Glutamatergic neuron (in vitro differentiated cells): ENCODE data around the gene SDHD. TPM values are rescaled to one million over a fixed set of nuclear protein-coding genes. Genes with fewer than 3 reads are reported as not detected.

ENCODE experiments used
- DNase-seq: peaks from one replicate; pipeline ENCODE4 v3.0.0; 2022
- H3K27ac Mint-ChIP-seq: one replicate; pipeline ENCODE4 v1.8.0; 2020; ENCODE audit warnings: mild to moderate bottlenecking, mixed read lengths, inconsistent platforms; ENCODE audit not compliant: unreplicated experiment
- H3K27me3 Mint-ChIP-seq: one replicate; pipeline ENCODE4 v1.8.0; 2020; ENCODE audit warnings: mild to moderate bottlenecking, moderate library complexity, mixed read lengths, inconsistent platforms; ENCODE audit not compliant: unreplicated experiment
- H3K36me3 Mint-ChIP-seq: one replicate; pipeline ENCODE4 v1.8.0; 2020; ENCODE audit warnings: mild to moderate bottlenecking, mixed read lengths, inconsistent platforms; ENCODE audit not compliant: unreplicated experiment
- H3K4me1 Mint-ChIP-seq: one replicate; pipeline ENCODE4 v1.8.0; 2020; ENCODE audit warnings: mild to moderate bottlenecking, low read depth, mixed read lengths, inconsistent platforms; ENCODE audit not compliant: unreplicated experiment
- H3K4me3 Mint-ChIP-seq: one replicate; pipeline ENCODE4 v1.8.0; 2020; ENCODE audit warnings: mild to moderate bottlenecking, mixed read lengths, inconsistent platforms; ENCODE audit not compliant: unreplicated experiment
- H3K9me3 Mint-ChIP-seq: one replicate; pipeline ENCODE4 v1.8.0; 2020; ENCODE audit warnings: mild to moderate bottlenecking, moderate library complexity, mixed read lengths, inconsistent platforms; ENCODE audit not compliant: unreplicated experiment
- total RNA-seq: library from RNA; stranded (reverse); fragmentation: NEBNext Ultra II Directional; extraction: Animal tissue kit (Norgen Biotek cat#: 25700); gene quantifications from one replicate; pipeline ENCODE4 v1.2.1, GENCODE V29; 2021; ENCODE audit not compliant: unreplicated experiment
- TF ChIP-seq, protein P1 (sequence below): fragments of 200-600 bp; sonication (generic); IDR thresholded peaks from one replicate; pipeline ENCODE4 v1.5.0; 2021; ENCODE audit not compliant: partially characterized antibody, unreplicated experiment

Gene SDHD
- total RNA-seq, 1 donor from 2014 or later, result 19.7 TPM

DNA sequence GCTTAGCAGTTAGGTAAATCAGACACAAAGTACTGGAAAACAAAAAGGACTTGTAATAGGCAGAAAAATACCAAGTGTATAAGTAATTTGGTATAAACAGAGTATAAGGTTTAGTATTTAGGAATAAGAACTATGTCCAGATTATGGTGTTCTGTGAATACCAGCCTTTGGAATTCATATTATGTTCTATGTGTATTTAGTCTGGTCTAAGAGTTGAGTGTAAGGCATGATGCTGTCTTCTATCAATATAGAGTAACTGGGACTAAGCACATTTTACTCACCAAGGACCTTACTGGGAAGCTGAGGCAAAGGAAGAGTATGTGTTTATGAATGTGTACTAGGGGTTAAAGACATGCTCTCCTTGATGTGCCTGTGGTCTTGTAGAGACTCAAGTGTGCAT lies 9.5 kb downstream of the SDHD start:
- H3K9me3 Mint-ChIP-seq, result no peaks in the 10 kb centered on the region
- DNase-seq, result no peak
- TF ChIP-seq, protein P1, sequence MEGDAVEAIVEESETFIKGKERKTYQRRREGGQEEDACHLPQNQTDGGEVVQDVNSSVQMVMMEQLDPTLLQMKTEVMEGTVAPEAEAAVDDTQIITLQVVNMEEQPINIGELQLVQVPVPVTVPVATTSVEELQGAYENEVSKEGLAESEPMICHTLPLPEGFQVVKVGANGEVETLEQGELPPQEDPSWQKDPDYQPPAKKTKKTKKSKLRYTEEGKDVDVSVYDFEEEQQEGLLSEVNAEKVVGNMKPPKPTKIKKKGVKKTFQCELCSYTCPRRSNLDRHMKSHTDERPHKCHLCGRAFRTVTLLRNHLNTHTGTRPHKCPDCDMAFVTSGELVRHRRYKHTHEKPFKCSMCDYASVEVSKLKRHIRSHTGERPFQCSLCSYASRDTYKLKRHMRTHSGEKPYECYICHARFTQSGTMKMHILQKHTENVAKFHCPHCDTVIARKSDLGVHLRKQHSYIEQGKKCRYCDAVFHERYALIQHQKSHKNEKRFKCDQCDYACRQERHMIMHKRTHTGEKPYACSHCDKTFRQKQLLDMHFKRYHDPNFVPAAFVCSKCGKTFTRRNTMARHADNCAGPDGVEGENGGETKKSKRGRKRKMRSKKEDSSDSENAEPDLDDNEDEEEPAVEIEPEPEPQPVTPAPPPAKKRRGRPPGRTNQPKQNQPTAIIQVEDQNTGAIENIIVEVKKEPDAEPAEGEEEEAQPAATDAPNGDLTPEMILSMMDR, result no peak
- H3K36me3 Mint-ChIP-seq, result no peaks in the 10 kb centered on the region
- no peak overlapping the region for H3K27ac Mint-ChIP-seq
- peaks cover 1% of the 10 kb centered on the region for H3K27me3 Mint-ChIP-seq
- H3K4me1 Mint-ChIP-seq, result no peaks in the 10 kb centered on the region
- no peak overlapping the region for H3K4me3 Mint-ChIP-seq

DNA sequence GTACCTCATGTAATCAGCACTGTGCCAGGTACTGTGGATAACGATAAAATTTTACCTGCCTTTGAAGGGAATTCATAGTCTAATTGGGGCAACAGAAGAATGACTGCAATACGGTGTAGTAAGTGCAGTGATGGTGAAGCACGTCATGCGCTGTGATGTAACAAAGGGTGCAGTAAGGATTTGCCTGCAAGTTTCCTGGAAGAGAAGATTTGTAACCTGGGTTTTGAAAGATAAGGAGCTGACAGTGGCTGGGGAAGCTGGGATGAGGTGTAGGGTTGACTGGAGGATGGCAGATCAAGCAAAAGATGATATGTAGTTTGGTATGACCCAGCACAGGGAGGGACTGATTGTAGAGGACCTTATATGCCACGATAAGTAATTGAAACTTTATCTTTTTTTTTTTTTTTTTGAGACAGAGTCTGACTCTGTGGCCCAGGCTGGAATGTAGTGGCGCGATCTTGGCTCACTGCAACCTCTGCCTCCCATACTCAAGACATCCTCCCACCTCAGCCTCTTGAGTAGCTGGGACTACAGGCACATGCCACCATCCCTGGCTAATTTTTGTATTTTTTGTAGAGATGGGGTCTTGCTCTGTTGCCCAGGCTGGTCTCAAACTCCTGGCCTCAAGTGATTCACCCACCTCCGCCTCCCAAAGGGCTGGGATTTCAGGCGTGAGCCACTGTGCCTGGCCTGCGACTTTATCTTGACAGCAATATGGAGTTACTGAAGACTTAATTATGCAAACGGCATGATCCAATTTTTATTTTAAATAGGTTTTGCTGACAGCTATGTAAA lies 11.3 kb downstream of the SDHD start:
- Mint-ChIP-seq H3K4me3 (no peak overlapping the region), H3K27me3 (peaks cover 1% of the 10 kb centered on the region), H3K9me3 (no peaks in the 10 kb centered on the region), H3K27ac (no peak overlapping the region), H3K36me3 (no peaks in the 10 kb centered on the region), H3K4me1 (no peaks in the 10 kb centered on the region)
- TF ChIP-seq, protein P1, result no peak
- DNase-seq, result no peak

DNA sequence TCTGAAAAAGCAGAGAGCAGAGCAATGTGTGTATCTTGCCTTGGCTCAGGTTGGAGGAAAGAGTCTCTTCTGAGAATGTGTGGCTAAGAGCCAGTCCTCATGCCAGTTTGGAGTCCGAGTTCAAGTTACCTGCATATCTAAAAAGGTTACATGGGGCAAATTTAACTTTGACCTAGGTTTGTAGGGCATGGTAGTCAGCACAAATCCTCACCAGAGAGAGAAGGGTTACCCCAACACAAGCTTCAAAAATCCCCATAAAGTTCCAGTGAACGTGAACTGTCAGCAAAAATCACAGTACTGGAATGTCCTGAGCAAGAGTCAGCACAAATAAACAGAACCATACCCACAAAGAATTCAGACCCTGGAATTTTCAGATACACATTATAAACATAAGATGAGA lies 13.8 kb downstream of the SDHD start:
- no peak overlapping the region for H3K27ac Mint-ChIP-seq
- H3K9me3 Mint-ChIP-seq, result no peaks in the 10 kb centered on the region

DNA sequence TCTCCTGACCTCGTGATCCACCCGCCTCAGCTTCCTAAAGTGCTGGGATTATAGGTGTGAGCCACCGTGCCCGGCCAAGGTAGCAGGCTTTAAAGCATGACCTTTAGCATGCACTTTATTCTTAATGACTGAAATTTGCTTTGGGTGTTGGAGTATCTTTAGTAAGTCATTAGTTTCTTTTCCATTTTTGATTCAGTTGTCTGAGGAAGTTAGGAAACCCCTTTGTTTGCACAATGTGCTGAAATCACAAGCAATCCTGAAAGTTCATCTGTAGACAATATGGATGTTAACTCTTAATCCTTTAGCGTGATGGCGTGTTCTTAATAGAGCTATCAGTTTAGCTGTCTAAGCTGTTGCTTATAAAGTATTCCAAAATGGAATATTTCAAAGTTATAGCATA lies 16.8 kb downstream of the SDHD start:
- Mint-ChIP-seq H3K36me3 (no peaks in the 10 kb centered on the region), H3K4me1 (no peaks in the 10 kb centered on the region), H3K9me3 (no peaks in the 10 kb centered on the region), H3K27ac (no peak overlapping the region), H3K27me3 (no peaks in the 10 kb centered on the region), H3K4me3 (no peak overlapping the region)
- DNase-seq, result no peak
- TF ChIP-seq, protein P1, result no peak

More for the DNA sequence above, 13.8 kb downstream of the SDHD start:
- H3K4me3 Mint-ChIP-seq, result no peak overlapping the region
- H3K36me3 Mint-ChIP-seq, result no peaks in the 10 kb centered on the region
- DNase-seq, result no peak
- H3K27me3 Mint-ChIP-seq, result peaks cover 1% of the 10 kb centered on the region
- TF ChIP-seq, protein P1, result no peak
- H3K4me1 Mint-ChIP-seq, result no peaks in the 10 kb centered on the region

DNA sequence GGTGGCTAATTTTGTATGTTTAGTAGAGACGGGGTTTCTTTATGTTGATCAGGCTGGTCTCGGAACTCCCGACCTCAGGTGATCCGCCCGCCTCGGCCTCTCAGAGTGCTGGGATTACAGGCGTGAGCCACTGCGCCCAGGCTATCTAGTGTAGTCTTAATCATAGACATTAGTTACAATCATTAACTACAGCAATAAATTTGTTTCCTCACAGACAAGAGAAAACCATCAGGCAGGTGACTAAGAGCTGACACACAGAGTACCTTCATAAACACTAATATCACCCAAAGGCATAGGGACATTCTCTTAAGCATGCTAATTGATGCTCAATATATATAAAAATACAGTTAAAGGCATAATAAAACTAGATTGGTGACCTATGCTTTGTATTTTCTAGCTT lies 19.4 kb downstream of the SDHD start:
- Mint-ChIP-seq H3K27ac (no peak overlapping the region), H3K4me3 (no peak overlapping the region), H3K4me1 (no peaks in the 10 kb centered on the region), H3K27me3 (no peaks in the 10 kb centered on the region), H3K36me3 (peaks cover 5% of the 10 kb centered on the region), H3K9me3 (no peaks in the 10 kb centered on the region)
- DNase-seq, result no peak
- TF ChIP-seq, protein P1, result no peak
